A549 (cell line): ENCODE measurements around the gene MYRIP.

ENCODE experiments used
- CEBPB ChIP-seq, 2 experiments: fragments of >200 bp in 1 of 2; sonication (Bioruptor Twin) in 1 of 2; formaldehyde crosslinking in 1 of 2; IDR thresholded peaks; 2 replicates each; pipeline ENCODE4 v1.6.1; 2012 to 2016
- CHD2 ChIP-seq: fragments of 150-350 bp; IDR thresholded peaks from 2 replicates; pipeline ENCODE4 v1.6.1; 2014; ENCODE audit warnings: low read length; ENCODE audit not compliant: partially characterized antibody
- EP300 ChIP-seq, 2 experiments: fragments of >200 bp; sonication (Bioruptor Twin); formaldehyde crosslinking; IDR thresholded peaks; 2 replicates in 1 of 2; 3 replicates in 1 of 2; pipeline ENCODE4 v1.6.1; 2016 to 2017
- HDAC2 ChIP-seq: fragments of 200-600 bp; sonication (generic); IDR thresholded peaks from 2 replicates; pipeline ENCODE4 v1.6.1; 2016
- MYC ChIP-seq: IDR thresholded peaks from 2 replicates; pipeline ENCODE4 v1.6.1; 2012; ENCODE audit warnings: mild to moderate bottlenecking, inconsistent platforms, low read length, improper control_type of control experiment, borderline replicate concordance
- POLR2A ChIP-seq: IDR thresholded peaks from 2 replicates; pipeline ENCODE4 v1.6.1; 2012; ENCODE audit warnings: mild to moderate bottlenecking, low read length
- RARB ChIP-seq: fragments of 250-450 bp; sonication (Bioruptor Pico); IDR thresholded peaks from 2 replicates; pipeline ENCODE4 v1.8.0; 2021; ENCODE audit warnings: mild to moderate bottlenecking, moderate library complexity
- SMC3 ChIP-seq: fragments of >200 bp; sonication (Bioruptor Twin); formaldehyde crosslinking; IDR thresholded peaks from 3 replicates; pipeline ENCODE4 v1.6.1; 2018; ENCODE audit warnings: inconsistent platforms
- TP53 ChIP-seq: fragments of 250-450 bp; sonication (Bioruptor Pico); IDR thresholded peaks from 2 replicates; pipeline ENCODE4 v1.5.0; 2021; ENCODE audit warnings: mild to moderate bottlenecking, moderate library complexity
- TF ChIP-seq, protein P1 (sequence below): fragments of >200 bp; sonication (Bioruptor Twin); formaldehyde crosslinking; IDR thresholded peaks from 3 replicates; pipeline ENCODE4 v1.5.1; 2016
- TF ChIP-seq, protein P2 (sequence below): IDR thresholded peaks from 2 replicates; pipeline ENCODE4 v1.6.1; 2012
- TF ChIP-seq, protein P3 (sequence below): fragments of 200-600 bp; sonication (generic); IDR thresholded peaks from 2 replicates; pipeline ENCODE4 v1.6.1; 2016; ENCODE audit warnings: antibody characterized with exemption, mild to moderate bottlenecking, moderate library complexity
- TF ChIP-seq, protein P4 (sequence below): fragments of >200 bp; sonication (Bioruptor Twin); formaldehyde crosslinking; IDR thresholded peaks from 3 replicates; pipeline ENCODE4 v1.6.1; 2016
- TF ChIP-seq, protein P5 (sequence below): IDR thresholded peaks from 2 replicates; pipeline ENCODE4 v1.6.1; 2012

DNA sequence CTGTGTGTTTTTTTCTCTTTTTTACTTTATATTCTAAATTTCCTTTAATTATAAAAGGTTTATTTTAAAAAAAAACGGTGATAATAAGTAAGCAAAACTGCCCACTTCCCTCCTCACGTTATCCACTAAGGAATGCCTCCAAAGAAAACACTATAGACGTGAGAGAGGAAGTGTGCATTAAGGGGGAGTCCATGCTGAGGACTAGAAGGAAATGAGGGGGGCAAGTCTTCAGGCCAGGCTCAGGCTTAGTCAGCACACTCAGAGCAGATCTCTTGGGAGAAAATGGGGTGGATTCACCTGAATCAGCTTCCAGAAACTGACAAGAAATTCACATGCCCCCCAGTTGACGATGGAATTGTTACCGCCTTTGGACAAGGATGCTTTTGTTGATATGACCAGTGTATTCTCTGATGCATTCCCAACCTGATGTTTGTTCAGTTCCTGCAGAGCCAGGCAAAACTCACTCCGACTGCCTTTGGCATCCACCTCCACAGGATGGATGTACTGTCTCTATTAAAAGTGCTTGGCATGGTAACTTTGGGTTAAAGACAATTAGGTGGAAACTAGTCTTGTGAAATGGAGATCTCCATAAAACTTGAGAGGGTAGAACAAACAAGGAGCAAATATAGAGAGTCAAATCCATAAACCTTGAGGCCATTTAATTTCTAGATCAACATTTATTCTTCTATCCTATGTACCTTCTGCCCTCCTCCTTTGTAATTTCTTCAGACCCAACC, 167.8 kb downstream of the MYRIP start:
- TF ChIP-seq, protein P1, sequence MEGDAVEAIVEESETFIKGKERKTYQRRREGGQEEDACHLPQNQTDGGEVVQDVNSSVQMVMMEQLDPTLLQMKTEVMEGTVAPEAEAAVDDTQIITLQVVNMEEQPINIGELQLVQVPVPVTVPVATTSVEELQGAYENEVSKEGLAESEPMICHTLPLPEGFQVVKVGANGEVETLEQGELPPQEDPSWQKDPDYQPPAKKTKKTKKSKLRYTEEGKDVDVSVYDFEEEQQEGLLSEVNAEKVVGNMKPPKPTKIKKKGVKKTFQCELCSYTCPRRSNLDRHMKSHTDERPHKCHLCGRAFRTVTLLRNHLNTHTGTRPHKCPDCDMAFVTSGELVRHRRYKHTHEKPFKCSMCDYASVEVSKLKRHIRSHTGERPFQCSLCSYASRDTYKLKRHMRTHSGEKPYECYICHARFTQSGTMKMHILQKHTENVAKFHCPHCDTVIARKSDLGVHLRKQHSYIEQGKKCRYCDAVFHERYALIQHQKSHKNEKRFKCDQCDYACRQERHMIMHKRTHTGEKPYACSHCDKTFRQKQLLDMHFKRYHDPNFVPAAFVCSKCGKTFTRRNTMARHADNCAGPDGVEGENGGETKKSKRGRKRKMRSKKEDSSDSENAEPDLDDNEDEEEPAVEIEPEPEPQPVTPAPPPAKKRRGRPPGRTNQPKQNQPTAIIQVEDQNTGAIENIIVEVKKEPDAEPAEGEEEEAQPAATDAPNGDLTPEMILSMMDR: no peak
- no peak for TF ChIP-seq TP53
- TF ChIP-seq CEBPB (IDR thresholded peaks at IDR 0.05): no peak
- no peak for TF ChIP-seq EP300 (IDR thresholded peaks at IDR 0.05)
- TF ChIP-seq, protein P2, sequence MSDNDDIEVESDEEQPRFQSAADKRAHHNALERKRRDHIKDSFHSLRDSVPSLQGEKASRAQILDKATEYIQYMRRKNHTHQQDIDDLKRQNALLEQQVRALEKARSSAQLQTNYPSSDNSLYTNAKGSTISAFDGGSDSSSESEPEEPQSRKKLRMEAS: no peak
- TF ChIP-seq, protein P3, sequence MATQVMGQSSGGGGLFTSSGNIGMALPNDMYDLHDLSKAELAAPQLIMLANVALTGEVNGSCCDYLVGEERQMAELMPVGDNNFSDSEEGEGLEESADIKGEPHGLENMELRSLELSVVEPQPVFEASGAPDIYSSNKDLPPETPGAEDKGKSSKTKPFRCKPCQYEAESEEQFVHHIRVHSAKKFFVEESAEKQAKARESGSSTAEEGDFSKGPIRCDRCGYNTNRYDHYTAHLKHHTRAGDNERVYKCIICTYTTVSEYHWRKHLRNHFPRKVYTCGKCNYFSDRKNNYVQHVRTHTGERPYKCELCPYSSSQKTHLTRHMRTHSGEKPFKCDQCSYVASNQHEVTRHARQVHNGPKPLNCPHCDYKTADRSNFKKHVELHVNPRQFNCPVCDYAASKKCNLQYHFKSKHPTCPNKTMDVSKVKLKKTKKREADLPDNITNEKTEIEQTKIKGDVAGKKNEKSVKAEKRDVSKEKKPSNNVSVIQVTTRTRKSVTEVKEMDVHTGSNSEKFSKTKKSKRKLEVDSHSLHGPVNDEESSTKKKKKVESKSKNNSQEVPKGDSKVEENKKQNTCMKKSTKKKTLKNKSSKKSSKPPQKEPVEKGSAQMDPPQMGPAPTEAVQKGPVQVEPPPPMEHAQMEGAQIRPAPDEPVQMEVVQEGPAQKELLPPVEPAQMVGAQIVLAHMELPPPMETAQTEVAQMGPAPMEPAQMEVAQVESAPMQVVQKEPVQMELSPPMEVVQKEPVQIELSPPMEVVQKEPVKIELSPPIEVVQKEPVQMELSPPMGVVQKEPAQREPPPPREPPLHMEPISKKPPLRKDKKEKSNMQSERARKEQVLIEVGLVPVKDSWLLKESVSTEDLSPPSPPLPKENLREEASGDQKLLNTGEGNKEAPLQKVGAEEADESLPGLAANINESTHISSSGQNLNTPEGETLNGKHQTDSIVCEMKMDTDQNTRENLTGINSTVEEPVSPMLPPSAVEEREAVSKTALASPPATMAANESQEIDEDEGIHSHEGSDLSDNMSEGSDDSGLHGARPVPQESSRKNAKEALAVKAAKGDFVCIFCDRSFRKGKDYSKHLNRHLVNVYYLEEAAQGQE: no peak
- no peak for TF ChIP-seq RARB (CRISPR knock-in tag)
- TF ChIP-seq POLR2A: no peak
- TF ChIP-seq, protein P4, sequence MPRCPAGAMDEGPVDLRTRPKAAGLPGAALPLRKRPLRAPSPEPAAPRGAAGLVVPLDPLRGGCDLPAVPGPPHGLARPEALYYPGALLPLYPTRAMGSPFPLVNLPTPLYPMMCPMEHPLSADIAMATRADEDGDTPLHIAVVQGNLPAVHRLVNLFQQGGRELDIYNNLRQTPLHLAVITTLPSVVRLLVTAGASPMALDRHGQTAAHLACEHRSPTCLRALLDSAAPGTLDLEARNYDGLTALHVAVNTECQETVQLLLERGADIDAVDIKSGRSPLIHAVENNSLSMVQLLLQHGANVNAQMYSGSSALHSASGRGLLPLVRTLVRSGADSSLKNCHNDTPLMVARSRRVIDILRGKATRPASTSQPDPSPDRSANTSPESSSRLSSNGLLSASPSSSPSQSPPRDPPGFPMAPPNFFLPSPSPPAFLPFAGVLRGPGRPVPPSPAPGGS: no peak
- TF ChIP-seq MYC: no peak
- TF ChIP-seq SMC3: no peak
- TF ChIP-seq HDAC2: no peak
- no peak for TF ChIP-seq CHD2
- TF ChIP-seq, protein P5, sequence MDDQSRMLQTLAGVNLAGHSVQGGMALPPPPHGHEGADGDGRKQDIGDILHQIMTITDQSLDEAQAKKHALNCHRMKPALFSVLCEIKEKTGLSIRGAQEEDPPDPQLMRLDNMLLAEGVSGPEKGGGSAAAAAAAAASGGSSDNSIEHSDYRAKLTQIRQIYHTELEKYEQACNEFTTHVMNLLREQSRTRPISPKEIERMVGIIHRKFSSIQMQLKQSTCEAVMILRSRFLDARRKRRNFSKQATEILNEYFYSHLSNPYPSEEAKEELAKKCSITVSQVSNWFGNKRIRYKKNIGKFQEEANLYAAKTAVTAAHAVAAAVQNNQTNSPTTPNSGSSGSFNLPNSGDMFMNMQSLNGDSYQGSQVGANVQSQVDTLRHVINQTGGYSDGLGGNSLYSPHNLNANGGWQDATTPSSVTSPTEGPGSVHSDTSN: no peak
